Upper lobe of left lung (tissue), 4 donors: Measurements from ENCODE around the gene RBM28.

Source experiments
- EP300 ChIP-seq, 4 donors: sonication (generic); formaldehyde crosslinking; IDR thresholded peaks; one replicate each; pipeline ENCODE4 v1.5.1; 2017; ENCODE audit warnings: antibody characterized with exemption in 4 of 4, control low read depth in 2 of 4
- POLR2AphosphoS5 ChIP-seq, 2 donors: sonication (generic); formaldehyde crosslinking; IDR thresholded peaks; one replicate each; pipeline ENCODE4 v1.5.1; 2017; ENCODE audit warnings: antibody characterized with exemption in 2 of 2
- TF ChIP-seq, protein P1 (sequence below), 6 experiments: fragments of 450-650 bp in 4 of 6; fragments of 200-600 bp in 2 of 6; sonication (generic) in 2 of 6; IDR thresholded peaks; one replicate each; pipeline ENCODE4 v1.5.1; 2016 to 2019; ENCODE audit warnings: antibody characterized with exemption in 6 of 6

DNA sequence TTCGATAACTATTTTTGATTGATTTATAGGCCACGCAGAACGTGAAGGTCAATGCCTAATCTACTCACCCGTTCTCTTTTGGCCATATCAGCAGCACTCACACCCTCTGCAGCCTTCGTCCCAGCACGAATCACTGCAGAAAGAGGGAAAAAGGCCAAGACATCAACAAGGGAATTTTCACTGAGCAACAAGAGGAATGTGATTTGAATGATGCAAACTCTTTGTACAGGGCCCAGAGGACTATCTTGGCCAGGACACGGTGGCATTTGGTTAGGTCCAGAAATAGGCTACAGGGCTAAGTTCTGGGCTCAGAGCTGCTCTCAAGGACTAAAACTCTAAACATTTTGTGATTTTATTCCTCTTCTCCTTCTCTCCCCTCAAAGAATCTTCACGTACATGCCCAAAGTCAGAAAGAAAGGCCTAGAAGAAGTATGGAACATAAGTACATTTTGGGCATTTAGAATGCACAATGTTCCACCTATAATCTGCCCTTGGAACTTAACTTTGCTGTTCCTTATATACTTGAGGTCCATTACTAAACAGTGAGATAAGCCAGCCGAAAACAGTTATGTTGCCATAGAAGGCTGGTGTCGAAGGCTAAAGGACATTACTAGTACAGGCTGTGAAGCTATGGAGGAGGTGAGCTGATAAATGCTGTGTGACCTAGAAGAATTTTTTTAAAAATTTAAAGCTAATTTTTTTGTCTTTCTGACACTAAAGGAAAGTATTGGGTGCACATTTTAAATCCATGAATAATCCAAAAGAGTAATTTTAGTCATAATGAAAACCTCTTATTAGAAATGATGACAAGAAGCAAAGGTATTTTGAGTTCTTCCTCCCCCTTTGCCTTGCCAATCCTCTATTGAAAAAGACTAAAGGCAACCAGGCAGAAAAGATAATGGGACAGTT is 20.0 kb downstream of the RBM28 start:
- TF ChIP-seq, protein P1, sequence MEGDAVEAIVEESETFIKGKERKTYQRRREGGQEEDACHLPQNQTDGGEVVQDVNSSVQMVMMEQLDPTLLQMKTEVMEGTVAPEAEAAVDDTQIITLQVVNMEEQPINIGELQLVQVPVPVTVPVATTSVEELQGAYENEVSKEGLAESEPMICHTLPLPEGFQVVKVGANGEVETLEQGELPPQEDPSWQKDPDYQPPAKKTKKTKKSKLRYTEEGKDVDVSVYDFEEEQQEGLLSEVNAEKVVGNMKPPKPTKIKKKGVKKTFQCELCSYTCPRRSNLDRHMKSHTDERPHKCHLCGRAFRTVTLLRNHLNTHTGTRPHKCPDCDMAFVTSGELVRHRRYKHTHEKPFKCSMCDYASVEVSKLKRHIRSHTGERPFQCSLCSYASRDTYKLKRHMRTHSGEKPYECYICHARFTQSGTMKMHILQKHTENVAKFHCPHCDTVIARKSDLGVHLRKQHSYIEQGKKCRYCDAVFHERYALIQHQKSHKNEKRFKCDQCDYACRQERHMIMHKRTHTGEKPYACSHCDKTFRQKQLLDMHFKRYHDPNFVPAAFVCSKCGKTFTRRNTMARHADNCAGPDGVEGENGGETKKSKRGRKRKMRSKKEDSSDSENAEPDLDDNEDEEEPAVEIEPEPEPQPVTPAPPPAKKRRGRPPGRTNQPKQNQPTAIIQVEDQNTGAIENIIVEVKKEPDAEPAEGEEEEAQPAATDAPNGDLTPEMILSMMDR (IDR thresholded peaks at IDR 0.05) = no peak
- TF ChIP-seq POLR2AphosphoS5 (IDR thresholded peaks at IDR 0.05) = no peak
- TF ChIP-seq EP300 (IDR thresholded peaks at IDR 0.05) = no peak
